SK-N-SH (cell line): Measurements from ENCODE around the gene BRD3. TPM values are rescaled to one million over a fixed set of nuclear protein-coding genes. Genes with fewer than 3 reads are reported as not detected.

Experiments used
- CTCF ChIA-PET: fragments of 300-600, 350-600 bp; formaldehyde crosslinking; extraction: SDS; loops from one replicate; lab custom pipeline; 2021; lab: Yijun Ruan, JAX
- POLR2A ChIA-PET: fragments of 350-600 bp; sonication (Branson Sonifier 250); formaldehyde crosslinking; extraction: SDS; loops from one replicate; lab custom pipeline; 2020; ENCODE audit warnings: antibody characterized with exemption, inconsistent platforms; lab: Yijun Ruan, JAX
- DNase-seq: peaks from one replicate; pipeline ENCODE4 v3.0.0; 2012
- H2AFZ ChIP-seq: fragments of 200-600 bp; sonication (generic); 2 replicates; pipeline ENCODE4 v1.8.1; 2016; ENCODE audit warnings: antibody characterized with exemption, mild to moderate bottlenecking, low read depth
- H3F3A ChIP-seq: fragments of 200-600 bp; sonication (generic); replicated peaks from 2 replicates; pipeline ENCODE3; 2016; ENCODE audit warnings: antibody characterized with exemption, mild to moderate bottlenecking; ENCODE audit not compliant: insufficient read depth
- H3K27ac ChIP-seq, 2 experiments: fragments of 200-500 bp in 1 of 2; fragments of 200-600 bp in 1 of 2; sonication (Bioruptor generic) in 1 of 2; sonication (generic), shearing (Covaris generic) in 1 of 2; 2 replicates each; pipeline versions ENCODE4 v1.5.1 to v1.6.1; 2014 to 2016; ENCODE audit warnings: low read depth in 2 of 2, inconsistent platforms in 1 of 2, low read length in 1 of 2, mild to moderate bottlenecking in 1 of 2, mixed read lengths in 1 of 2
- H3K27me3 ChIP-seq: fragments of 200-600 bp; sonication (generic), shearing (Covaris generic); 2 replicates; pipeline ENCODE4 v1.6.1; 2016; ENCODE audit warnings: mixed run types; ENCODE audit not compliant: insufficient read depth
- H3K36me3 ChIP-seq, 2 experiments: fragments of 200-500 bp in 1 of 2; fragments of 200-600 bp in 1 of 2; sonication (Bioruptor generic) in 1 of 2; sonication (generic) in 1 of 2; replicated peaks in 1 of 2; 2 replicates each; pipeline versions ENCODE3 to v1.5.1; 2014 to 2016; ENCODE audit warnings: low read length in 1 of 2, mild to moderate bottlenecking in 1 of 2; ENCODE audit not compliant: insufficient read depth in 2 of 2, control insufficient read depth in 1 of 2
- H3K4me1 ChIP-seq, 2 experiments: fragments of 200-500 bp in 1 of 2; fragments of 200-600 bp in 1 of 2; sonication (Bioruptor generic) in 1 of 2; sonication (generic), shearing (Covaris generic) in 1 of 2; 2 replicates each; pipeline versions ENCODE4 v1.5.1 to v1.6.1; 2014 to 2016; ENCODE audit warnings: low read depth in 1 of 2, low read length in 1 of 2, mixed run types in 1 of 2; ENCODE audit not compliant: insufficient read depth in 2 of 2, control insufficient read depth in 1 of 2
- H3K4me2 ChIP-seq: fragments of 200-600 bp; sonication (generic), shearing (Covaris generic); 2 replicates; pipeline ENCODE4 v1.6.1; 2017; ENCODE audit warnings: mixed run types
- H3K4me3 ChIP-seq, 2 experiments: fragments of 200-500 bp in 1 of 2; fragments of 200-600 bp in 1 of 2; sonication (Bioruptor generic) in 1 of 2; sonication (generic), shearing (Covaris generic) in 1 of 2; 2 replicates each; pipeline versions ENCODE4 v1.5.1 to v1.8.1; 2014 to 2016; ENCODE audit warnings: low read depth in 2 of 2, inconsistent platforms in 1 of 2, low read length in 1 of 2, mild to moderate bottlenecking in 1 of 2, mixed read lengths in 1 of 2, moderate library complexity in 1 of 2
- H3K79me2 ChIP-seq: fragments of 200-600 bp; sonication (generic); 2 replicates; pipeline ENCODE4 v1.8.1; 2017; ENCODE audit warnings: mild to moderate bottlenecking; ENCODE audit not compliant: insufficient read depth
- H3K9ac ChIP-seq: fragments of 200-600 bp; sonication (generic); 2 replicates; pipeline ENCODE4 v1.6.1; 2017; ENCODE audit warnings: mixed run types
- H3K9me2 ChIP-seq: fragments of 200-600 bp; sonication (generic); 2 replicates; pipeline ENCODE4 v1.6.1; 2017; ENCODE audit warnings: mixed run types
- H3K9me3 ChIP-seq: fragments of 200-600 bp; sonication (generic); 2 replicates; pipeline ENCODE4 v1.6.1; 2017; ENCODE audit warnings: mixed run types, mild to moderate bottlenecking, moderate library complexity
- H4K20me1 ChIP-seq: fragments of 200-600 bp; sonication (generic); 2 replicates; pipeline ENCODE4 v1.6.1; 2017; ENCODE audit warnings: mild to moderate bottlenecking, mixed run types; ENCODE audit not compliant: insufficient read depth
- EP300 ChIP-seq, 2 experiments: IDR thresholded peaks; 2 replicates each; pipeline versions ENCODE4 v1.4.0 to v1.6.1; 2012; ENCODE audit warnings: borderline replicate concordance in 1 of 2, low read depth in 1 of 2, low read length in 1 of 2
- EZH2phosphoT487 ChIP-seq: fragments of 200-600 bp; sonication (generic); IDR thresholded peaks from 2 replicates; pipeline ENCODE4 v1.6.1; 2017; ENCODE audit warnings: low read depth, mixed run types, mild to moderate bottlenecking, antibody characterized with exemption, moderate library complexity, borderline replicate concordance
- FOSL2 ChIP-seq: IDR thresholded peaks from 2 replicates; pipeline ENCODE4 v1.4.0; 2012; ENCODE audit warnings: low read depth, mild to moderate bottlenecking, moderate library complexity, borderline replicate concordance
- FOXJ3 ChIP-seq: sonication (generic); formaldehyde crosslinking; IDR thresholded peaks from 2 replicates; pipeline ENCODE4 v1.5.1; 2020; ENCODE audit warnings: mild to moderate bottlenecking, missing genetic modification reagents
- IRF3 ChIP-seq: fragments of 150-350 bp; IDR thresholded peaks from 2 replicates; pipeline ENCODE4 v1.6.1; 2016; ENCODE audit warnings: mild to moderate bottlenecking, low read depth, low read length
- MEF2A ChIP-seq: IDR thresholded peaks from 2 replicates; pipeline ENCODE4 v1.4.0; 2012; ENCODE audit warnings: low read depth, borderline replicate concordance
- REST ChIP-seq: IDR thresholded peaks from 2 replicates; pipeline ENCODE4 v1.6.1; 2012; ENCODE audit warnings: mild to moderate bottlenecking, low read depth, low read length, moderate library complexity
- RXRA ChIP-seq: IDR thresholded peaks from 2 replicates; pipeline ENCODE4 v1.4.0; 2012; ENCODE audit warnings: low read depth, mild to moderate bottlenecking, borderline replicate concordance
- SMC3 ChIP-seq: IDR thresholded peaks from 2 replicates; pipeline ENCODE4 v1.6.1; 2012; ENCODE audit warnings: low read depth, low read length, improper control_type of control experiment
- TAF1 ChIP-seq: IDR thresholded peaks from 2 replicates; pipeline ENCODE4 v1.6.1; 2012; ENCODE audit warnings: low read depth, mild to moderate bottlenecking, low read length, moderate library complexity, borderline replicate concordance
- TCF12 ChIP-seq: IDR thresholded peaks from 2 replicates; pipeline ENCODE4 v1.4.0; 2012
- TEAD4 ChIP-seq: IDR thresholded peaks from 2 replicates; pipeline ENCODE4 v1.4.0; 2012; ENCODE audit warnings: mild to moderate bottlenecking, borderline replicate concordance; ENCODE audit not compliant: insufficient read depth
- YY1 ChIP-seq: IDR thresholded peaks from 2 replicates; pipeline ENCODE4 v1.4.0; 2012; ENCODE audit warnings: low read depth, mild to moderate bottlenecking
- ZBTB33 ChIP-seq: IDR thresholded peaks from 2 replicates; pipeline ENCODE4 v1.4.0; 2012; ENCODE audit warnings: low read depth, borderline replicate concordance
- WGBS: methylation state at CpG from one replicate; pipeline ENCODE4 v1.1.6; 2017; ENCODE audit warnings: low lambda C conversion rate; 5-methylcytosine and 5-hydroxymethylcytosine counted together
- polyA plus RNA-seq, 3 experiments: library from polyadenylated mRNA; depleted of rRNA; stranded (reverse); fragments of >200 nt; gene quantifications; 2 replicates each; pipeline ENCODE4 v1.2.3, GENCODE V29; 2012

Gene BRD3
- polyA plus RNA-seq, 1 of the 3 experiments (the other 2 are of a cell fraction), result 11.4 TPM

- DNase-seq, result no peak
- H2AFZ ChIP-seq, result no peak overlapping the region
- H3F3A ChIP-seq, result no peaks in the 10 kb centered on the region
- peaks cover 0 to 23% of the 10 kb centered on the region in 2 experiments; a peak in 1 of 4 replicates for H3K4me1 ChIP-seq
- no peaks in the 10 kb centered on the region for H3K9me3 ChIP-seq
- peaks cover 92% of the 10 kb centered on the region for H4K20me1 ChIP-seq
- no peaks in the 10 kb centered on the region for H3K36me3 ChIP-seq
- ChIA-PET POLR2A (no interaction called here), CTCF (interaction anchor here (0.8 to 1.9 kb wide), 5 partner anchors 101 to 244 kb away, joined by 3 to 7 read pairs (median 4); no protein-coding TSS in a partner anchor)
- peaks cover 99% of the 10 kb centered on the region for H3K79me2 ChIP-seq
- 97% methylated on average over 13 of the region's 13 CpGs for WGBS
- H3K4me2 ChIP-seq, result no peak overlapping the region
- no peaks in the 10 kb centered on the region for H3K9me2 ChIP-seq
- no peak overlapping the region for H3K4me3 ChIP-seq
- H3K9ac ChIP-seq, result no peak overlapping the region
- H3K27ac ChIP-seq, result no peak overlapping the region
- TF ChIP-seq FOXJ3 (no peak), TEAD4 (no peak), TAF1 (no peak), REST (no peak), TCF12 (no peak), MEF2A (no peak), ZBTB33 (no peak), EP300 (IDR thresholded peaks at IDR 0.05; ENCODE audit: borderline replicate concordance in 1 of 2, low read depth in 1 of 2, low read length in 1 of 2) (no peak), YY1 (no peak), RXRA (no peak), EZH2phosphoT487 (no peak), IRF3 (no peak), FOSL2 (no peak), SMC3 (no peak)
- no peaks in the 10 kb centered on the region for H3K27me3 ChIP-seq
Measured at GRCh38 chr9:133986774-133987445, 80.9 kb downstream of the BRD3 start.
